ENCODE measurements around the gene MTCL1. TPM values are rescaled to one million over a fixed set of nuclear protein-coding genes. Genes with fewer than 3 reads are reported as not detected.

The MTCL1 gene
- total RNA-seq, 1 donor from 2014 or later = 2.9 TPM

DNA sequence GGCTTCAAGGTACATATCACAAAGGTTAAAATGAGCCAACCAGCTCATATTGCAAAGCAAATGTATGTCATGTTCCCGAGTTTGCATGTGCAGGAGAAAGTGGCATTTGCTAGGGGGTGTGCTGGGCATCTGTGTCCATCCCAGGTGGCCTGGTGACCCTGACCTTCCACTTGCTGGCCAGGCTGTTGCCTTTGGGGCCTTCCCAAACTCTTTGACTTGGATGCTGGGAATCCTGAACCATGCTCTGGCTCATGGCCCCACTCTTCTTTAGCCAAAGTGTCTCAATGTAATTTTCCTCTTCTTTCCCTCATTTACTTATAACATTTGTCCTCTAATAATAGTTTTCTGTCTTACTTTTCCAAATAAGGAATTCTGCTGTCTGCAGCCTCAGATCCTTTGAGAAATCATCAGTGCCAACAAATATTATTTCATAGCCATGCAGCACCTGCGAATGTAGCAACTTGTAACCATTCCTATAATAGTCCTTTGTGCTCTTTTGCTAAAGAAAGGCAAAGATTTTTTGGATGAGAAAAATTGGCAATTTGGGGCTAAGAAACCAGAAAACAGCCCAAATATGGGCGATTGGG is 64.2 kb downstream of the MTCL1 start:
- Mint-ChIP-seq H3K9me3 (no peaks in the 10 kb centered on the region), H3K4me1 (no peaks in the 10 kb centered on the region), H3K4me3 (no peak overlapping the region), H3K27me3 (no peaks in the 10 kb centered on the region), H3K27ac (no peak overlapping the region), H3K36me3 (ENCODE audit: low read depth) (no peaks in the 10 kb centered on the region)
- TF ChIP-seq, protein P1, sequence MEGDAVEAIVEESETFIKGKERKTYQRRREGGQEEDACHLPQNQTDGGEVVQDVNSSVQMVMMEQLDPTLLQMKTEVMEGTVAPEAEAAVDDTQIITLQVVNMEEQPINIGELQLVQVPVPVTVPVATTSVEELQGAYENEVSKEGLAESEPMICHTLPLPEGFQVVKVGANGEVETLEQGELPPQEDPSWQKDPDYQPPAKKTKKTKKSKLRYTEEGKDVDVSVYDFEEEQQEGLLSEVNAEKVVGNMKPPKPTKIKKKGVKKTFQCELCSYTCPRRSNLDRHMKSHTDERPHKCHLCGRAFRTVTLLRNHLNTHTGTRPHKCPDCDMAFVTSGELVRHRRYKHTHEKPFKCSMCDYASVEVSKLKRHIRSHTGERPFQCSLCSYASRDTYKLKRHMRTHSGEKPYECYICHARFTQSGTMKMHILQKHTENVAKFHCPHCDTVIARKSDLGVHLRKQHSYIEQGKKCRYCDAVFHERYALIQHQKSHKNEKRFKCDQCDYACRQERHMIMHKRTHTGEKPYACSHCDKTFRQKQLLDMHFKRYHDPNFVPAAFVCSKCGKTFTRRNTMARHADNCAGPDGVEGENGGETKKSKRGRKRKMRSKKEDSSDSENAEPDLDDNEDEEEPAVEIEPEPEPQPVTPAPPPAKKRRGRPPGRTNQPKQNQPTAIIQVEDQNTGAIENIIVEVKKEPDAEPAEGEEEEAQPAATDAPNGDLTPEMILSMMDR (IDR thresholded peaks at IDR 0.05) = no peak
- DNase-seq (no peak), ATAC-seq (ENCODE audit: low read depth) (no peak)
- intact Hi-C loops (cut with micrococcal nuclease) = no loop called here
- ChIA-PET POLR2A (no interaction called here), CTCF (no interaction called here)

DNA sequence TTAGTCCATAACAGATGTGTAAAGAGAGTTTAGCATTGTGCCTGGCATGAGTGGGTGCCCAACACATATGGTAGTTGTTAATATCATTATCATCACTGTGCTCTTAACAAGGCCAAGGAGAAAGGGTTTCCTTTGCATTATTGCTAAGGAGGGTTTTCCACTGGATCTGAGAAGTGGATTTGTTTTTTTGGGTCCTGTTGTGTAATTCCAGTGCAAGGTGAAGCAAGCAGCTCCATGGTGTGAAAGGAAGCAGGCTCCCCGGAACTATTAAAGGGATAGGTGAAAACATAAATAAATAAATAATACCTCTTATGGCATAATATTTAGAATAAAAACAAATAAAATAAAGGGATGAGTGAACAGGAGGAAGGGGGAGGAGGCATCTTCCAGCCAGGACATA is 65.3 kb downstream of the MTCL1 start:
- H3K9me3 Mint-ChIP-seq = no peaks in the 10 kb centered on the region
- ChIA-PET POLR2A (no interaction called here), CTCF (no interaction called here)
- no peaks in the 10 kb centered on the region for H3K4me1 Mint-ChIP-seq
- H3K27ac Mint-ChIP-seq = no peak overlapping the region
- ATAC-seq (ENCODE audit: low read depth) (no peak), DNase-seq (no peak)
- no peaks in the 10 kb centered on the region for H3K36me3 Mint-ChIP-seq (ENCODE audit: low read depth)
- intact Hi-C loops (cut with micrococcal nuclease) = no loop called here
- TF ChIP-seq, protein P1 (IDR thresholded peaks at IDR 0.05) = no peak
- H3K4me3 Mint-ChIP-seq = no peak overlapping the region
- no peaks in the 10 kb centered on the region for H3K27me3 Mint-ChIP-seq

DNA sequence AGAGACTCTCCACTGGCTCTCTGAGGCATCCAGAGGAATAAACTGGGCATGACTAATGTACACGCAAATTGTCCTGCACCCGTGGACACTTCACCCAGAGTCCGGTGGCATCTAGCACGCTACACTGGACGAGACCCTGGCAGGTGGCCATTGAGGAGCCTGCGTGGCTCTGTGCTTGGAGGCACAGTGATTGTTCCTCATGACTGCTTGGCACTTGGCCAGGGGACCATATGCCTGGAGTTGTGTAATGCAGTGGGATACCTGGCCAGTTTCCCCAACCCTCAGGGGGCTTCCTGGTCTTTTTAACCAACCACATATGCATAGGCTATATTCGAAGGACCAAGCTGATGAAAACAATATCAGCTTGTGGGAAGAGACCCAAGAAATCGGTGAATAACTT is 66.6 kb downstream of the MTCL1 start:
- DNase-seq (no peak), ATAC-seq (ENCODE audit: low read depth) (no peak)
- no peaks in the 10 kb centered on the region for H3K9me3 Mint-ChIP-seq
- H3K4me3 Mint-ChIP-seq = no peak overlapping the region
- intact Hi-C loops (cut with micrococcal nuclease) = no loop called here
- H3K4me1 Mint-ChIP-seq = no peaks in the 10 kb centered on the region
- H3K27ac Mint-ChIP-seq = no peak overlapping the region
- TF ChIP-seq, protein P1 (IDR thresholded peaks at IDR 0.05) = no peak
- ChIA-PET POLR2A (no interaction called here), CTCF (no interaction called here)
- H3K27me3 Mint-ChIP-seq = no peaks in the 10 kb centered on the region
- H3K36me3 Mint-ChIP-seq (ENCODE audit: low read depth) = no peaks in the 10 kb centered on the region

DNA sequence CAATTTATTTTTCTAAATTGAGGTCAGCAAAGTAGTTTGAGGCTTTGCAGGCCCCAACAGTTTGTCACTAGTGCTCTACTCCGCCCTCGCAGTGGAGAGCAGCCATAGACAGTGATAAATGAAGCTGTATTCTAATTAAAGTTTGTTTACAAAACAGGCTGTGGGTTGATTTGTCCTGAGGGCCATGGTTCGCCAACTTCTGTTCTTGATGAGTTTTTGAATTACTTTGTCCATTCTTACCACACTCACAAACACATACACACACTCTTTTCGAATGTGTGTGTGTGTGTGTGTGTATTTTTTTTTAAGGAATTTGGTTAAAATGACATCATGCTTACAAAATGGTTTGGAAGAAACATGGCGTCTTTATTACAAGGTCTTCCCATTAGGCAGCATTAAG is 68.6 kb downstream of the MTCL1 start:
- ChIA-PET CTCF (no interaction called here), POLR2A (no interaction called here)
- no peaks in the 10 kb centered on the region for H3K9me3 Mint-ChIP-seq
- H3K27ac Mint-ChIP-seq = no peak overlapping the region
- H3K36me3 Mint-ChIP-seq (ENCODE audit: low read depth) = no peaks in the 10 kb centered on the region
- no peaks in the 10 kb centered on the region for H3K27me3 Mint-ChIP-seq
- intact Hi-C loops (cut with micrococcal nuclease) = no loop called here
- ATAC-seq (ENCODE audit: low read depth) = no peak
- TF ChIP-seq, protein P1 (IDR thresholded peaks at IDR 0.05) = no peak
- H3K4me1 Mint-ChIP-seq = no peaks in the 10 kb centered on the region
- DNase-seq = no peak
- H3K4me3 Mint-ChIP-seq = no peak overlapping the region

DNA sequence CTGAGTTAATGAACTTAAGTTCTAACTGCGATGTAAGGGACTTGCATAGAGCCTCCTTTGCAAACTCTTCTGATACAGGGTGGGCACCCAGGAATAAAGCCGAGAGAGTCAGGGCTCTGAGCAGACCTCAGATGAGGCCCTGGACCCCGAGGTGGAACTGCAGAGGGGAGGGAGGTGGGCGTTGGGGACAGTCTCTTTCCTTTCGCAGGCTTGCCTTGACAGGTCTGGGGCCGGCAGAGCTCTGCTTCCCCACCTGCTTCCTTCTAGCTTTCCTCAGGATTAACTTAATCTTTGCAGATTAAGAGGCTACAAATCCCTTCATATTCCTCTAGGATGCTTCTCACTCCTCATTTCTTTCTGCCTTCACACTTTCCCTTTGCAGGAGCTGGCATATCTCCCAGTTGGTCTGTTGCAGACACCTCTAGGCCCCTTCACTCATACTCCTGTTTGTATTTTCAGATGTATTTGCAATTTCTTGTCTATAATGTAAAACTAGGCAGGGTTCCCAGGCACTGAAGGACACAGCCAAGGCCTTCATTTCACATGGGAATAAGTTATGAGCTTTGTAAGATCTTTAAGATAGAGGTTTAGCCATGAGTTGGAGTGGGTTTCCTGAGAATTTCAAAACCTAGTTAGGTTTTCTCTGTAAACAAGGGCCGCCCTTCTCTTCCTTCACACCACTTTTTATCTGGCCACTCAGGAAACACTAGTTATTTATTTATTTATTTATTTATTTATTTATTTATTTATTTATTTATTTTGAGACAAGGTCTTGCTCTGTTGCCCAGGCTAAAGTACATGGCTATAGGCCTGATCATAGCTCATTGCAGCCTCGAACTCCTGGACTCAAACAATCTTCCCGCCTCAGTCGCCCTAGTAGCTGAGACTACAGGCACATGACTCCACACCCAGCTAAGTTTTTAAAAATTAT is 70.9 kb downstream of the MTCL1 start:
- H3K27ac Mint-ChIP-seq = no peak overlapping the region
- ATAC-seq (ENCODE audit: low read depth) = no peak
- no peaks in the 10 kb centered on the region for H3K9me3 Mint-ChIP-seq
- intact Hi-C loops (cut with micrococcal nuclease) = no loop called here
- no peaks in the 10 kb centered on the region for H3K36me3 Mint-ChIP-seq (ENCODE audit: low read depth)
- ChIA-PET POLR2A (no interaction called here), CTCF (no interaction called here)
- no peaks in the 10 kb centered on the region for H3K4me1 Mint-ChIP-seq
- H3K27me3 Mint-ChIP-seq = no peaks in the 10 kb centered on the region
- TF ChIP-seq, protein P1 (IDR thresholded peaks at IDR 0.05) = no peak
- H3K4me3 Mint-ChIP-seq = no peak overlapping the region
- no peak for DNase-seq
